NCI-H1694 treated with DMSO at 0.1 percent for 48 hours (cell line): ENCODE data around the gene PFKP.

Experiments
- DNase-seq: peaks from one replicate; lab custom pipeline; 2025; lab: John Stamatoyannopoulos, UW

Gene PFKP

DNA sequence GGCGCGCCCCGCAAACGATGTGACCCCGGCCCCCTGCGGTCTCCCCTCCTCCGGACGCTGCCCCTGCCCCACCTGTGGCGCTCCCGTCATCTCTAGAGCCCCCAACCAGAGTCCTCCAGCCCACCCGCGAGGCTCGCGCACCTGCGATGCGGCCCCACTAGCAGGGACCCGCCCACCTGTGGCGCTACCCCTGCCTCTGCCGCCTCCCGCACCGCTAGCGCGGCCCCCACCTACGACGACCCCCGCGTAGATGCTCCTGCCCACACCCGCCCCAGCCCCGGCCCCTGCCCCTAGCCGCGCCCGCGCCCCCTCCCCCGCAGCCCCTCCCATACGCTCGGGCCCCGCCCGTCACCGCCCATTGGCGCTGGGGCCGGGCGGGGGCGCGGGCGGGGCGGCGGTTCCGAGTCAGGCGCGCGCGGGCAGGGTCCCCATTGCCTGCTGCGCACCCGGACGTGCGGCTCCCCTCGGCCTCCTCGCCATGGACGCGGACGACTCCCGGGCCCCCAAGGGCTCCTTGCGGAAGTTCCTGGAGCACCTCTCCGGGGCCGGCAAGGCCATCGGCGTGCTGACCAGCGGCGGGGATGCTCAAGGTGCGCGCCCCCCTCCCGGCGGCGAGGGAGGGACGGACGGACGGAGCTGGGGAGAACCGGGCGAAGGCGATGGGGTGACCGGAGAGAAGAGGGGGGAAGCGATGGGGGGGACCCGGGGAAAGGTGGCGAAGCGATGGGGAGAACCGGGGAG, at the start of gene PFKP:
Gene PFKP (plus strand): TSS at position 431 of the 741 bp plus-strand sequence. CDS start 48 bp downstream, at position 479.
- DNase-seq, result peak; percentile 3

DNA sequence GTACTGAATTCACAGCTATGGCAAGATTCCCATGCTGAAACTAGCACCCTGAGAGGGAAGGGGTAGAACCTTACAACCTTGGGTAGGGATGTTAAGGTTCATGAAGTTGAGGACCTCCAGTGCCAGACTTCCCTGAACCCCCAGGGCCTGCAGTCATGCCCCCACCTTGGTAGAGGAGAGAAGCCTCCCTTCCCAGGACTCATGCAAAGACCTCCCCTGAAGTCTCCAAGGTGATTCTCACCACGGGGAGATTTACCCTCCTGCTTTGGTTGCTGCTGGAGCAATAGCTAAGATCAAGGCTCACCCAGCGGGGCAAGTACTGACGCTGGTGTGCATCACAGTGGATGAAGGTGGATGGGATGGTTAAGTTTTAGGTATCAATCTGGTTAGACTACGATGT, 49.1 kb upstream of the PFKP start:
- no peak for DNase-seq

DNA sequence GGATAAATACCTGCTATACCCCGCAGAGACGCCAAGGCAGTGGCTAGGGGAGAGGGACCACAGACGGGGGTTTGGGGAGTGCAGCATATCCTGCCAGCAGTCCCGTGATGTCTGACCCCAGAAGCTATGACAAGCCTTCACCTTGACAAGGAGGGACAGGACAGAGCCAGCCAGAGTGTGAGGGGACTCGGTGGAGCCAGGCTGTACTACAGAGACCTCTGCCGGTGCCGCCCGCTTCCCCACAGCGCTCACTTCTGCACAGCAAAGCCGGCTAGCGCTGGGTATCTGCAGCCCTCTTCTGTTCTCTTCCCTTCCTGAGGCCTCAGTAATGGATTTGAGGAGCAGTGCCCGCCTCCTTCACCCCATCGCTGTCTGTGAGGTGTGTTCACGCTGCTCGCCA, 47.0 kb upstream of the PFKP start:
- DNase-seq, result no peak

DNA sequence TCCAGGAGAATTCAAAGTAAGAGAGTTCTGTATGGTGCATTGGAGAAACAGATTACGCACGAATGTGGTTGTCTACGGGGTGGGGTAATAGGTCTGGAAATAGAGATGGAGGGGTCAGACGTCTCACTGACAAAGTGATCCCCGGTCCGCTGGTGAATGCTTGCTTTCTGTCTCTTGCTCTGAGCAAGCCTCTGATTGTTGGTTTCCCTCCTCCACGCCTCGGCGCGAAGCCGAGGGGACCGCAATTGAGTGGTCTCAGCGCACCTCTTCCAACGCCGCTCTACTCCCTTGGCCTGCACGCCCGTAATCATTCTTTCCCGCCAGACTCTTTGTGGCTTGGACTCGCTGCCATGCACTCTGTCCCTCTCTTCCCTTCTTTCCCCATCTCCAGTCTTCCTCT, 46.5 kb upstream of the PFKP start:
- DNase-seq, result no peak

DNA sequence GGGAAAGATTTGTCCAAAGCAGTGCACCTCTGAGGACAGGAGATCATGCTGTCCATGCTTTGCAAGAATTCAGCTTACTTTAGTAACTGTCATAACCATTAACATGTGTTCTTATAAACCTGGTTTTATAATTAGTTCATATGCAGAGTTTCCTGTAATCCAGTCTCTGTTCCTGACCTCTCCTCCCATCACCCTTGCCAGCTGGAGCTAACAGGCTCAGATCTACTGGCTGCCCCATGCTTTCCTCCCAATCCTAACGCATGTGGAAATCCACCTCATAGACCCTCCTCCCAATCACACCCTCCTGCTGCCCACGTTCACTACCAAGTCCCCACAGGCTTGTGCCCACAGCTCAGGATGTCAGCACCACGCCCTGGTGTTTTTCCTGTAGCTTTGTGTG, 45.3 kb upstream of the PFKP start:
- DNase-seq, result no peak

DNA sequence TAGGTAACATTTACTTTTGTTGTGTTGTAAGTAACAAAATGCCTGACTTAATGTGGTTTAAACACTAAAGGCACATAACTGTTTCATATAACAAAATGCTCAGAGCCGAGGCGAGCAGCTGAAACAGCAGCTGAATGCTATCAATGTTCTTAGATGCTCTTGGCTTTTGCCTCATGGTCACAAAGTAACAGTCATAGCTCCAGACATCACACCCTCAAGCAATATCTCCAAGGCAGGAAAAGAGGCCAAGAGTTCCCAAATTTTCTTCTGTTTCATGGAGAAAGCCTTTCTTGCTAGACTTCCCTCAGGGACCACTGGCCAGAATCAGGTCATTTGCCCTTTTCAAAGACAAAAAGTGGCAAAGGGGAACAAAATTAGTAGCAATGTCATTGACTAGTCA, 43.5 kb upstream of the PFKP start:
- no peak for DNase-seq

DNA sequence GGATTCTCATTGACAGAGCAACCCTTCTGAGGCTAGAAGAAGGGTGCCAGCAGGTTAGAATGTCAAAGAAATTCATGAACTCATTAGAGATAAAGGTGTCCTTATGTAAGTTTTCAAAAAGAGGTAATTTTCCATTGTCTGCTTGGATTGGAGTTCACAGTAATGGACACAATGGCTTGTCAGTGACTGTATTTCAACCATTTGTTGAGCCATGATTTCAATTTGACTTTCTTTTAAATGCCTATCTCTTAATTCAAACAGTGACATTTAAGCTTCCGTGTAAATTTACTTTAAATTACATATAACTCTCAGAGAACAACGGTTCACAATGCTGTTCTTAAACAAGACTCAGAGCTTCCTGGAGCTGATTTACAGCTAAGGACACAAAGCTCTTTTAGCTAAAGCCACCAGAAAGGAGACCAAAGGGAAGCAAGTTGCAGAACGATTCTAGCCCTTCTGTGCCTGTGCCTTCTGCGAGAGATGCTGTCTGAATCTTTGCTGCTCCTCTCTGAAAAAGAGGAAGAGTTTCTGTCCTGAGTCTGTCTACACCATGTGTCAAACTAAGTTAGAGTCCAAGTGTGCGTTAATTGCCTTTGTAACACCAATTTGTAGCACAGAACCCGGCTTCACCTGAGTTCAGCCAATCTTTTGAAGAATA, 42.2 kb upstream of the PFKP start:
- no peak for DNase-seq

DNA sequence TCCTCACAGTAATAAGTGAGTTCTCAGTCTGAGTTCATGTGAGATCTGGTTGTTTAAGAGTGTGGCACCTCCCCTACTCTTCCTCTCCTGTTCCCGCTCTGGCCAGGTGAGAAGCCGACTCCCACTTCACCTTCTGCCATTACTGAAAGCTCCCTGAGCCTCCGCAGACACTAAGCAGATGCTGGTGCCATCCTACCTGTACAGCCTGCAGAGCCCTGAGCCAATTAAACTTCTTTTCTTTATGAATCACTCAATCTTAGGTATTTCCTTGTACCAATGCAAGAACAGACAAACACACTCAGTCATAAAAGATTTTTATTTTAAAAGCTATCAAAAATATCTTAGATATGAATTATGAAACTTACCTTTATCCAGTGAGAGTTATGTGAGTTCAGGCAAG, 39.5 kb upstream of the PFKP start:
- DNase-seq, result no peak

DNA sequence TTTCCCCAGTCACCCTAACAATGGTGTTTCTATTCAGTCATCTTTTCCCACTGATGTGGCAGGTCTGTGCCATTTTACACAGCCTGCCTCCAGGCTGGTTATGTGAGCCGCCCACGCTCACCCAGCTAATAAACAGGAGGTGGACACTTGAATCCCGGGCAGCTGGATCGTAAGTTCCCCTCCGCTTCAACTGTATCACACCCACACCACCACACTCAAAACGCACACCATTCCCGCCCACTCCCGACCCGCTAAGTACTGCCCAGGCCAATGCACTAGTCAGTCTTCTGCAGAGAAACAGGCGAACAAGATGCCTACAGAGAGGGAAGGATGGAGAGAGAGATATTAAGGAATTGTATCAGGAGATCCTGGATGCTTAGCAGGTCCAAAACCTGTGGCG, 38.9 kb upstream of the PFKP start:
- DNase-seq, result no peak

DNA sequence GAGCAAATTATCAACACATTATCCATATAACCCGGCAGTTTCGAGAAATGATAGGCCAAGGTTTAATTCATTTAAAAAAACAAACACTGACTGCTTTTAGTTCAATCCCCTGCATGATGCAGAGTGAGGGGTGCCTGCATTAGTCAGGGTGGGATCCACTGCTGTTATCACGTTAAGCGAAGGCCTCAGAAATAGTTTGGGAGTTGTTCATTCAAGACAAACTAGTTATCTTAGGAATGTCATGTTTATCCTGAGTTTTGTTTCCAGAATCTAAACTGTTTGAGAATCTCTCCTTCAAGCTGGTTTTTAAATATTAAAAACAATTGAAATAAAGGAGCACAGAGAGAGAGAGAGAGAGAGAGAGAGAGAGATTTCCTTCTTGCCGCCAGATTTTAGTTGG, 36.6 kb upstream of the PFKP start:
- DNase-seq, result no peak

DNA sequence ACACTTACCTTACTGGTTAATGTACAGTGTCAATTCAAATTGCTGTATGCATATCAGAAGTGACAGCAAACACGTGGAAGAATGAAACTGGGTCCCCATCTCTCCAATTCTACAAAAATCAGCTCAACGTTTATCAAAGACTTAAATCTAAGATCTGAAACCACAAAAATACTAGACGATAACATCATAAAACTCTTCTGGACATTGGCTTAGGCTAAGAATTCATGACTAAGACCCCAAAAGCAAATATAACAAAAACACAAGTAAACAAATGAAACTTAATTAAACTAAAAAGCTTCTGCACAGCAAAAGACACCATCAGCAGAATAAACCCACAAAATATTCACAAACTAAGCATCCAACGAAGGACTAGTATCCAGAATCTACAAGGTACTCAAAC, 35.9 kb upstream of the PFKP start:
- no peak for DNase-seq

DNA sequence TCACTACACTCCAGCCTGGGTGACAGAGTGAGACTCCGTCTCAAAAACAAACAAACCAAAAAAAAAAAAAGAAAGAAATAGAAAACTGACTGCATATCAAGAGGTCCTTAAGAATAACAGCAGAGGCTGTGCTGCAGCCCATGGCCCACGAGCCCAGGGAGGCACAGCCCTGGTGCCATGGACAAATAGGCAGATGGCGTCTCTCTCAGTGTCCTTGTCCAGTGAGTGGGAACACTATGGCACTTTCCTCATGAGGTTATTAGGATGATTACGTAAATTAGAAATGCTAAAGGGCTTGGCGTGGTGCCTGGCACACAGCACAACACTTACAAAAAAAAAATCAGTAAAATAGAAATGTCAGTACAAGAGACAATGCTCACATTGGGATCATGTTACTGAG, 33.4 kb upstream of the PFKP start:
- no peak for DNase-seq

DNA sequence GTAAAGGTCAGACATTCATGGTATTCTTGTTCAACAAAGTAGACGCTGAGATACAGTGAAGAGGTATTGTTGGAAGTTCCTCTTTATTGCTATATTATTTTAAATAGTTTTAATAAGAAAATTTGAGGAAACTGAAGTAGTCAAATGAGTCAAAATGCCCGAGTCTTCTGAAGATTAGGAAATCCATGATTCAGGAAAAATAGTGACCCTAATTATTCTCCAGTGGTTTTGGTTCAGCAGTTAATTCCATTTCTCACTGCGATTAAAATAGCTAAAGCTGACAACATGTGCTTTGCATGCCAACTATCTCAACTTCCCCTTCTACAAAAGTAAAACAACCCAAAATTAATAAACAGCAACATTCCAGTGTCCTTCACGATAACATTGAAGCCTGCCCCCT, 32.7 kb upstream of the PFKP start:
- no peak for DNase-seq

DNA sequence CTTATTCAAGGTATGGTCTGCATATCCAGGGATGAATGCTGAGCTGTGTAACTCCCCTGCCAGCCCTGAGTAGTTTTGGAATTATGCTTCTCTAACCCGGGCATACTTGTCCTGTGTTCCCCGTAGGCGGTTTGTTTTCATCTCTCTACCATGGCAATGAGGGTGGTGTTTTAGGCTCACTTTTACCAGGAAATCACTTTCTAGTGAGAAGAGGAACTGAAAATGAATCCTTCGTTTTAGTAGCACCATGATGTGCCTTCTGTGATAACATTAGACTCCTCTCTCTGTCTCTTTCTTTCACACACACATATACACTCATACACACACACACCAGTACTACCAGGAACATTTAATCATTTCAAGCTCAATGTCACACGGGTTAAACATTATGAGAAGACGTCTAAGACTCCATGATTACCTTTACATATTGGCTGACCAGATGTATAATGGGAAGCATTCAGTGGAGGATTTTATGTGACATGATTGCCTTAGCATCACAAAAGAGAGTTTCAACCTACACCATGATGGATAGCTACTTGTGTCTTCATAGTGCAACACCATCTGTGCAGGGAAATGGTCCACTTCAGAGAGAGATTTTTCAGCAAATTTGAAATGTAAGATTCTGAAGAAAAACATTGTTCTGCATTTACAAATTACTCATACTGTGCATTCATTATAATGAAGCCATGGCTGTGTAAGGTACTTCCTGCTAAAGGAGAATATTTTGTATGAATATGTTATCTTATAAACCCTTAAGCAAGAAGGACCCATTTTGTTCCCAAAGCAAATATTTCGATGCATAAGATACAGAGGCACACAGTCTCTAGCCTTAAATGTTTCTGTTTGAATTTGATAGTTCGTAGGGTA, 31.0 kb upstream of the PFKP start:
- no peak for DNase-seq

DNA sequence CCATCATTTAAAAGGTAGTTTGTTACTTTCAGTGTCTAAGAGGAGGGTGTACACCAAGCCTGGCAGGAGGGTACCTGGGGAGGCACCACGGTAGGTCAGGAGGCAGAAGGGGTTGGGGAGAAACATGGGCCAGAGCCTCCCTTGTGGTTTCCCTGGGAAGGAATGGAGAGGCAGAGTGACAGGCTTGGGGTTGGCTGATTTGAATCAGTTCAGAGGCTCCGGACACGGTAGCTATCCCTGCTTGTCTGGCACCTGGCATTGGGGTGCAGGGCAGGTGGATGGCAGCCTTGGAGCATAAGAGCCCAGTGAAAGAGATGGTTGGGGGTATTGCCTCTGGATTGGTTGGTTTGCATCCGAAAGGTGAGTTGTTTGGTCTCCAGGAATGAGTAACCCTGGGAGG, 30.2 kb upstream of the PFKP start:
- no peak for DNase-seq

DNA sequence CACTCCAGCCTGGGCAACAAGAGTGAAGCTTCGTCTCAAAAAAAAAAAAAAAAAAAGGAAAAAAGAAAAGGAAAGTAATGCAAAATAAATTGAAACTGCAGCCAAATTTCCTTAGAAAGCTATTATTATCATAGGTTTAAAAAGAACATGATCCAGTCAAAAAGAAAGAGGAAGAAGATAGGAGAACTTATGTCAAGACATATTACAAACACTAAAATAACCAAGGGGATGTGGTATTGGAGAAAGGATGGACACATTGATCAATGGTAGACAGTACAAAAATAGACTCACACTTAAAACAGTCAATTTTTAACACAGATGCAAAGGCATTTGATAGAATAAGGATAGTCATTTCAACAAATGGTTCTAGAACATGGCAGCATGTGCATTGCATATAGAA, 27.3 kb upstream of the PFKP start:
- DNase-seq, result no peak

DNA sequence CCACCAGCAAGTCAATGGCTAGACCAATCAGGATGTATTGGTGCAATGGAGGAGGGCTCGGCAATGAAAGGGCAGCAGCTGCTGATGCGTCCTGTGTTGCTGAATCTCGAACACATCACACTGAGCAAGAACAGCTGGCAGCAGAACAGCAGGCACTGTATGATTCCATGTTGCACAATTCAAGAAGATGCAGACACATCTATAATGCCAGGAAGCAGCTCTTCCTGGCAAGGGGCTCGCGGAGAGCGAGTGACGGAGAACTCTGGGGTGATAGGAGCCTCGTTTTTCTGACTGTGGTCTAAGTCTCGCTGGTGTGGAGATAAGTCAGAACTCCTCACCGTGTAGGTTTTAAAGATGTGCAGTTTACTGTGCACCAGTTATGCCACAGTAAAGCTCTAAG, 24.8 kb upstream of the PFKP start:
- DNase-seq, result no peak

DNA sequence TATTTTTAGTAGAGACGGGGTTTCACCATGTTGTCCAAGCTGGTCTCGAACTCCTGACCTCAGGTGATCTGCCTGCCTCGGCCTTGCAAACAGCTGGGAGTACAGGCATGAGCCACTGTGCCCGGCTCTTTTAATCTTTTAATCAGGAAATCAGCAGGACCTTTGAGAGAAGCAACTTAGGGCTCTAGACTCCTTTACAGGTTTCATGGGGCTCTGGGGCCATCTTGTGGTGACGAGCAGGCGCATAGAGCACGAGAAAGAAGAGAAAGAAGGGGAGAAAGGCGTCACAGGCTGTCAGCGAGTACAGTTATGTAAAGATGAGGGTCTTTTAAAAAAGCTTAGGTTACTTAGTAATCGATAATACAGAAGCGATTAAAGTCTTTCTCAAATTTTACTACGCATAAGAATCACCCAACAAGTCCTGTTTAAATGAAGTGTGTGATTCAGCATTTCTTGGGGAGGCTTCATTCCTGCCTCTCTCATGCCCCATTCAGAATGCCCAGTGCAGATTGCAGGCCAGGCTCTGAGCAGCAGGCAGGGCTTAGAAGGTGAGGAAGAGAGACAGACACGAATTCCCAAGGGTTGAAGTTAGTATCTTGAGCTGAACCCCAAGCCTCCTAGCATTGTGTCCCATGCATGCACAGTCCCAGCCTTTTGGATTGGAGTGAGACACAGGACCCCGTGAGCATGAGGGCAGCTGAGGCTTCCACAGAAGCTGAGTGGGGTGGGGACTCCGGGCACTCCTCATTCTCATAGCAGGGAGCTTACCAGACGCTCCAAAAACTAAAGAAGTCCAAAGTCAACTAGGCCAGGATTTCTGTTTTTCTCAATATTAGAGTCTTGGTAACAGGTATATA, 23.6 kb upstream of the PFKP start:
- peak; percentile 51 for DNase-seq

DNA sequence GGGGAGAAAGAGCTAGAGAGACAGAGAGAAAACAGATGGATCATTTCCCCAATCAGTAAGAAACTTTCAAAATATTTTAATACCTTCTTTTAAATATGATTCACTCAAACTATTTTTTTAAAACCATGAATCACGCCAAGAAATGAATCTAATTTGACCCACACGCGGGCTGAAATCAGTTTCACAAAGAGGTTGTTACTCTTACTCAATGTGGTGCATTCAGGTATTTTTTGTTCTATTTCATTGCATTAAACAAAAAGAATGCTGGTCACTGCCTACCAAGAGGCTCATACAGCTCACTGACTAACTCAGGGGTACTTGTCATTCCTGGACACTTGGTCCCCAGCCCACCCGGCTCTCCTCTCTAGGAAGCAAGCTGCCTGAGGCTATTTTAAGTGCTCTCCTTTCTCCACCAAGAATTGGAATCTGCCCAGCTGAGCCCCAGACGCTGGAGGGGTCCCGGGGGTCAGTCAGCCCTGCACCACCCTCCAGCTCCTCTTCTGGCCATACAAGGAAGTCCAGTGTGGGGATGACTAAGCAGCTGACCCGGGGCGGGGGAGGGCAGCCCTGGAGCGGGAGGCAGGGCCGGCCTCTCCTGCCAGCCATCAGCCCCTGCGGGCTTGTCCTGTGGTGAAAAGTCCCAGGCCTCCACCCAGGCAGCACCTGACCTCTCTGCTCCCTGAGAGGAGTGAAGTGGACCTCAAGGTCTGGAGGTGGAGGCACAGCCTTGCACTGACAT, 21.7 kb upstream of the PFKP start:
- no peak for DNase-seq

DNA sequence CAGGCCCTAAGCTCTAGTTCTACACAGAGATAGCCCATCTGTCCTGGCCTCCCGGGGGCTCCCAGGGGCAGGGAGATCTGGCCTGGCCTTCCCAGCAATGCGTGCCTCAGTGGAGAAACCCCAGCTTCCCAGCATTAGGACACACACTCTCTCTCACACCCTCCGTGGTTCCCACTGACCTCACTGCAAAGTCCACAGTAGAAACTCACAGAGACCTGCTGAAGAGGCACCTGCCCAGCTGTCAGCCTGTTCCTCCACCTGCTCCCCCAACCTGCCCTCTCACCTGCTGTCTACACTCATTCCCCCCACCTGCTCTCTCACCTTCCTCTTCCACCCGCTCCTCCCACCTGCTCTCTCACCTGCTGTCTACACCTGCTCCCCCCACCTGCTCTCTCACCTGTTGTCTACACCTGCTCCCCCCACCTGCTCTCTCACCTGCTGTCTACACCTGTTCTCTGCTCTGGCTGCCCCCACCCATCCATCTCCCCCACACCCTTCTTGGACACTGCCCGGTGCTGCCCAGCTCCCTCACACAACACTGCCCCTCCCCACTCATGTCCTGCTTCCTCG, 21.1 kb upstream of the PFKP start:
- no peak for DNase-seq

DNA sequence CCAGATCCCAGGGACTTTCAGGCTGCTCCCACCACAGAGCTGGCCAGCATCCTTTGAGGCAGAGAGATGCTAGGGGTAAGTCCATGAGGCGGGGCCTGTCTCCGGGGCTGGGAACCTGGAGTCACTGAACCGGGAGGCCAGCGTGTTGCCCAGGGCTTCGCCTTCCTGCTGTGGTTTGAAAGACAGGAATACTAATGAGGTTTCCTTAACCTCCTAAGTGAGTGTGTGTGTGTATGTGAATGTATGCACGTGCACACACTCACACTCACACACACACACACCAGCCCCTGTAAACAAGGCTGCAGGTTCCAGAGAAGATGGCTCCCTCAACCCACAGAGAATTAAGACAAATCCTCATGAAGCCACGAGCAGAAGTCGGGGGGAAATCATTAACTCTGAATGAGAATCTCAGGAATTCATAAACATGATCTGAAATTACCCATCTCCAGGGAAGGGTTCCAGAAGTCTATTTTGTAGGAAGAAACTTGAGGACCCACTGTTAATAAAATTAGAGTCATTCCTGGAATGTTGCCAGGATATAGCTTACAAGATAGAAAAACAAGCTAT, 20.3 kb upstream of the PFKP start:
- no peak for DNase-seq
